H1 (cell line): ENCODE results near the gene DCP1B.

Source experiments
- CREB1 ChIP-seq: IDR thresholded peaks from 2 replicates; pipeline ENCODE4 v1.6.1; 2012; ENCODE audit warnings: inconsistent platforms
- CTCF ChIP-seq, 3 experiments: IDR thresholded peaks; 1 replicate in 2 of 3; 2 replicates in 1 of 3; pipeline versions ENCODE4 v1.5.1 to v1.6.1; 2011; ENCODE audit warnings: low read length in 3 of 3, mild to moderate bottlenecking in 3 of 3, inconsistent platforms in 2 of 3, low read depth in 1 of 3, moderate library complexity in 1 of 3; ENCODE audit not compliant: insufficient read depth in 1 of 3; ENCODE audit errors: control extremely low read depth in 1 of 3
- EP300 ChIP-seq, 2 experiments: IDR thresholded peaks; 1 replicate in 1 of 2; 2 replicates in 1 of 2; pipeline ENCODE4 v1.6.1; 2011 to 2012; ENCODE audit warnings: low read depth in 2 of 2, low read length in 2 of 2, mild to moderate bottlenecking in 2 of 2, borderline replicate concordance in 1 of 2, inconsistent platforms in 1 of 2, moderate library complexity in 1 of 2
- GABPA ChIP-seq: IDR thresholded peaks from 2 replicates; pipeline ENCODE4 v1.6.1; 2011; ENCODE audit warnings: mild to moderate bottlenecking, low read length, moderate library complexity, borderline replicate concordance; ENCODE audit not compliant: insufficient read depth
- JUN ChIP-seq: IDR thresholded peaks from 2 replicates; pipeline ENCODE4 v1.6.1; 2011; ENCODE audit warnings: low read depth, mild to moderate bottlenecking, improper control_type of control experiment, low read length
- MAFK ChIP-seq: IDR thresholded peaks from 2 replicates; pipeline ENCODE4 v1.6.1; 2012; ENCODE audit warnings: low read depth, mild to moderate bottlenecking, improper control_type of control experiment, low read length
- MAX ChIP-seq: IDR thresholded peaks from 2 replicates; pipeline ENCODE4 v1.6.1; 2012; ENCODE audit warnings: inconsistent platforms
- POLR2AphosphoS5 ChIP-seq: IDR thresholded peaks from 2 replicates; pipeline ENCODE4 v1.6.1; 2011; ENCODE audit warnings: low read depth, low read length
- RFX5 ChIP-seq: IDR thresholded peaks from 2 replicates; pipeline ENCODE4 v1.6.1; 2011; ENCODE audit warnings: low read depth, low read length, improper control_type of control experiment, borderline replicate concordance
- SRF ChIP-seq: IDR thresholded peaks from 2 replicates; pipeline ENCODE4 v1.6.1; 2011; ENCODE audit warnings: mild to moderate bottlenecking, low read depth, low read length, moderate library complexity
- TAF1 ChIP-seq: IDR thresholded peaks from 2 replicates; pipeline ENCODE4 v1.6.1; 2011; ENCODE audit warnings: mild to moderate bottlenecking, low read depth, low read length
- TEAD4 ChIP-seq: IDR thresholded peaks from 2 replicates; pipeline ENCODE4 v1.6.1; 2012; ENCODE audit warnings: low read depth, low read length, inconsistent platforms, mixed read lengths

GRCh38 chr12:1924996-1925683, 79.1 kb downstream of the DCP1B start:
- TF ChIP-seq MAX (no peak), CTCF (IDR thresholded peaks at IDR 0.05; ENCODE audit: control extremely low read depth in 1 of 3, insufficient read depth in 1 of 3, low read depth in 1 of 3, low read length in 3 of 3) (no peak), POLR2AphosphoS5 (no peak), TEAD4 (no peak), JUN (no peak), RFX5 (no peak), GABPA (no peak), TAF1 (no peak), CREB1 (no peak), SRF (no peak), EP300 (IDR thresholded peaks at IDR 0.05; ENCODE audit: borderline replicate concordance in 1 of 2, low read depth in 2 of 2, low read length in 2 of 2) (no peak), MAFK (no peak)
